HepG2 (cell line): ENCODE data around the gene TCAP. TPM values are rescaled to one million over a fixed set of nuclear protein-coding genes. Genes with fewer than 3 reads are reported as not detected.

Experiments
- ARID4A ChIP-seq: sonication (generic); formaldehyde crosslinking; IDR thresholded peaks from 2 replicates; pipeline ENCODE4 v1.5.0; 2020; ENCODE audit warnings: mild to moderate bottlenecking, missing genetic modification reagents, borderline replicate concordance
- FOXO1 ChIP-seq: sonication (generic); formaldehyde crosslinking; IDR thresholded peaks from 2 replicates; pipeline ENCODE4 v1.4.0; 2020; ENCODE audit warnings: missing genetic modification reagents
- GPBP1L1 ChIP-seq: sonication (generic); formaldehyde crosslinking; IDR thresholded peaks from 2 replicates; pipeline ENCODE4 v1.5.0; 2020; ENCODE audit warnings: mild to moderate bottlenecking, missing genetic modification reagents
- NFE2L2 ChIP-seq: fragments of 150-350 bp; IDR thresholded peaks from 2 replicates; pipeline ENCODE4 v1.6.1; 2014; ENCODE audit warnings: low read length
- POLR2A ChIP-seq, 2 experiments: IDR thresholded peaks; 2 replicates each; pipeline ENCODE4 v1.6.1; 2011; ENCODE audit warnings: low read depth in 2 of 2, low read length in 2 of 2, mild to moderate bottlenecking in 1 of 2, moderate library complexity in 1 of 2; ENCODE audit not compliant: insufficient read depth in 1 of 2
- ZNF576 ChIP-seq: sonication (generic); formaldehyde crosslinking; IDR thresholded peaks from 2 replicates; pipeline ENCODE4 v1.4.0; 2020; ENCODE audit warnings: mild to moderate bottlenecking, missing genetic modification reagents
- ZNF615 ChIP-seq: sonication (generic); formaldehyde crosslinking; IDR thresholded peaks from 2 replicates; pipeline ENCODE4 v1.5.0; 2020; ENCODE audit warnings: mild to moderate bottlenecking, missing genetic modification reagents, borderline replicate concordance
- ZNF629 ChIP-seq: sonication (generic); formaldehyde crosslinking; conservative IDR thresholded peaks from 2 replicates; pipeline ENCODE4 v1.5.0; 2020; ENCODE audit warnings: missing genetic modification reagents
- ZNF816 ChIP-seq: sonication (generic); formaldehyde crosslinking; IDR thresholded peaks from 2 replicates; pipeline ENCODE4 v1.8.0; 2022; ENCODE audit warnings: missing genetic modification reagents, mild to moderate bottlenecking, borderline replicate concordance
- polyA plus RNA-seq, 8 experiments: library from polyadenylated mRNA; depleted of rRNA in 3 of 8; stranded (reverse) in 7 of 8; unstranded in 1 of 8; fragments of >200 nt; fragmentation: Illumina TruSeq in 4 of 8; extraction: Trizol in 4 of 8; gene quantifications; 2 replicates each; pipeline versions ENCODE4 v1.2.1 to v1.2.3, GENCODE V29; 2011 to 2016; ENCODE audit warnings: low read depth in 4 of 8, missing spikeins in 1 of 8, mixed read lengths in 1 of 8; ENCODE audit not compliant: insufficient read depth in 1 of 8
- total RNA-seq, 5 experiments: library from RNA; depleted of rRNA; stranded (reverse); fragments of >200 nt; fragmentation: Illumina TruSeq; extraction: Trizol; gene quantifications; 2 replicates each; pipeline ENCODE4 v1.2.3, GENCODE V29; 2016; ENCODE audit warnings: low read depth in 1 of 5

Gene TCAP
- total and polyA plus RNA-seq, 2 of the 13 experiments (the other 11 are each of a cell fraction or from before 2014, with no cell fraction given), result 0.24 to 0.65 TPM

- no peak for TF ChIP-seq ZNF816 (CRISPR knock-in tag)
- TF ChIP-seq ZNF629, result no peak
- no peak for TF ChIP-seq ZNF576 (CRISPR knock-in tag)
- no peak for TF ChIP-seq FOXO1 (CRISPR knock-in tag)
- TF ChIP-seq NFE2L2, result no peak
- TF ChIP-seq POLR2A (IDR thresholded peaks at IDR 0.05; ENCODE audit: insufficient read depth in 1 of 2, low read depth in 2 of 2, low read length in 2 of 2), result no peak
- TF ChIP-seq ARID4A (CRISPR knock-in tag), result no peak
- TF ChIP-seq ZNF615 (CRISPR knock-in tag), result no peak
- no peak for TF ChIP-seq GPBP1L1 (CRISPR knock-in tag)
These were observed 19.4 kb downstream of the TCAP start (continued) for GRCh38 chr17:39684369-39685192.
